ENCODE measurements around the gene ARMH4.

The ARMH4 gene

DNA sequence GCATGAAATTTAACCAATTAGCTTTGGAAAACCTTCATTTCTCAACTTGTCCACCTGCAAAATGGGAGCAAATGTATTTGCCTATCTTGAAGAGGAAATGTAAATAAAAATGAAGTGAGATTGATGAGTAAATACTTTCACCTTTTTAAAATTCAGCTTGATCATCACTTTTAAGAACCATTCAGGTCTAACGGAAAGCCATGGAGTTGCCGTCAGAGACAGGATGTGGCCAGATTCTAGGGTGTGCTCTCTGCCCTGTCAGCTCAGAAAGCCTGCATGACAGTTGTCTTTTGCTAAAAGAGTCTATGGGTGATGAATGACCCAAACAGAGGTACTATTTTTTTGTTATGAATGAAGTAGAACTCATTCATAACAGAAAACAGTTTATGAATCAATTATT lies 181.8 kb downstream of the ARMH4 start:
- no peak for DNase-seq

DNA sequence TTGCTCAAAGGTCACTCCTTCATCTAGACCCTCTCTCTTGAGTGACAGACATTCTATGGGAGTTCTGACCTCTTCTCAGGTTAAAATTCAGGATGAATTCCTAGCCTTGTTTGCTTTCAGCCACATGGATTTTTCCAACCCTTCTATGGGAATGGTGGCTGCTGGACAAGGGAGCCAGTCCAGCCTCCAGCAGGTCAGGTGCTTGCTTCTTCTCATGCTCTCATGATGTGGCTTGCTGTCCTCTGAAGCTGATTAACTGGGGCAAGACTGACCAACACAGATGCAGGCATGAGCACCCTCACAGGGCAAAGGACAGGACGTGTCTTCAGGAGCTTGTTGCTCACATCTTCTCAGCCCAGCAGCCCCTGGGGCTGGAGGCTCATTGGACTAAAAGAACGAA lies 188.9 kb downstream of the ARMH4 start:
- DNase-seq = no peak

DNA sequence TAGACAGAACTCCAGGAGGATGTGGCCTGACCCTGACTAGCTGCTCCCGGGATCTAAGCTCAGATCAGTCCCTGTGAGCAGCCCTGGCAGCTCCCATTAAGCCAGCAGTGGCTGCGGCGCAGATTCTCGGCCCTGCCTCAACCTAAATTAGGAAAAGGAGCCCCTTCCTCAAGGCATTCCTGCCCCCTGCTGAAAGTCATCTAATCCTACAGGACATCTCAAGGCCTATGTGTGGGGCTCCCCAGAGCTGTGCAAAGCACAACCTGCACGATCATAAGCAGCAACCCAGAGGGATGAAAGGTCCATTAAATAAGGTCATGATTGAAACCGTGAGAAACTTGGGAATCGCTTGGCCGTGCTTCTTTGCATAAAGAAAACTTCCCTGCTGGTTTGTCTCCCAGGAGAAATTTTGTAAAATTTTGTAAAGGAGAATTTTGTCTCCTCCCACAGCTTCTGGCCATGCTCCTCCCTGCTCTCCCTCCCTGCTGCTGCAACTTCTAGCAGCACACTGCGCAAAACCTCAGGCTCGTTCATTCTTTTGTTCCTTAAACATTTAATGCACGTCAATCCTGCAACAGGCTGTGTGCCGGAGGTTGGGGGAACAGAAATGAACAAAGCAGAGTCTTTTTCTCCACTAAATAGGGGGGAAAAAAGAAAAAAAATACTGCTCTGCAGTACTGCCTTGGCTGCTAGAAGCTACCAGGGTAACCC lies 189.5 kb downstream of the ARMH4 start:
- DNase-seq = peak in 1 of 56 donors; percentile 1

GRCh38 chr14:57961786-57962060 lies 190.3 kb downstream of the ARMH4 start:
- DNase-seq = no peak

GRCh38 chr14:57960946-57961785 lies 190.8 kb downstream of the ARMH4 start:
- no peak for DNase-seq

DNA sequence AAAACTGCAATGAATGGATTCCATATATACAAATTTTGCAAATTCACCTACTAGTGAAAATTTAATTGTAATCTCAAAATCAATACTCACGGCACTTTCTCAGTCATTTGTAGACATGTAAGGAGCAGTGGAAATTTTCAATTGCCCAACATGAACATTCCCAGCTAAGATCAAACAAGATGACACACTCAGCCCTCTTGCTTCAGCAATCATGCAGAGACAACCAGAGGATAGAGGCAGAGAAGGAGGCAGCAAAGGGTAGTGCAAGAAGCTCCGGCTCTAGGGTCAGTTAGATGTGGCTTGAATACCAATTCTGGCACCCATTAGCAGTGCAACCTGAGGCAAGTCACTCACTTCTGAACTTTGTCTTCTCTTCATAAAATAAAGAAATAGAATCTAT lies 194.6 kb downstream of the ARMH4 start:
- no peak for DNase-seq
